ENCODE measurements around the gene SEC24D. TPM values are rescaled to one million over a fixed set of nuclear protein-coding genes. Genes with fewer than 3 reads are reported as not detected.
A peak's percentile ranks its signal among the peaks of the same experiment; 100 is the strongest.

SEC24D gene
- total RNA-seq, 1 experiment from 2014 or later = 63.1 TPM

GRCh38 chr4:118742050-118742449, 93.9 kb downstream of the SEC24D start (continued):
- TF ChIP-seq ZNF532 (CRISPR knock-in tag; IDR thresholded peaks at IDR 0.05; ENCODE audit: borderline replicate concordance) = no peak
- TF ChIP-seq GABPB1 (CRISPR knock-in tag; IDR thresholded peaks at IDR 0.05) = no peak

GRCh38 chr4:118741301-118741855, 94.5 kb downstream of the SEC24D start:
- CTCF ChIA-PET = interaction anchor here (0.7 to 1.5 kb wide), 3 partner anchors 34 to 318 kb away, joined by 3 to 10 read pairs (median 3); no protein-coding TSS in a partner anchor
- POLR2A ChIA-PET = no interaction called here
- Mint-ChIP-seq H3K9me3 (no peaks in the 10 kb centered on the region), H3K4me1 (peaks cover 9% of the 10 kb centered on the region), H3K27me3 (ENCODE audit: low read depth) (no peaks in the 10 kb centered on the region), H3K4me3 (no peak overlapping the region), H3K36me3 (peaks cover 58% of the 10 kb centered on the region), H3K27ac (no peak overlapping the region)
- DNase-seq (ENCODE audit: low spot score) (no peak), ATAC-seq (no peak)
- TF ChIP-seq CTCF (IDR thresholded peaks at IDR 0.05) (0 out of 2 replicates have a peak, but pooled peaks have one; percentile 4), NFYB (CRISPR knock-in tag; conservative IDR thresholded peaks at IDR 0.05; ENCODE audit: low read depth) (no peak), EMX1 (CRISPR knock-in tag; IDR thresholded peaks at IDR 0.05) (no peak)

- no peak overlapping the region for H3K4me3 Mint-ChIP-seq
- CTCF ChIA-PET = interaction anchor here (1.2 to 1.5 kb wide), 2 partner anchors 228 to 317 kb away, joined by 3 to 10 read pairs; no protein-coding TSS in a partner anchor
- no peaks in the 10 kb centered on the region for H3K27me3 Mint-ChIP-seq (ENCODE audit: low read depth)
- peaks cover 8% of the 10 kb centered on the region for H3K4me1 Mint-ChIP-seq
- TF ChIP-seq MLX (CRISPR knock-in tag; IDR thresholded peaks at IDR 0.05) (no peak), AFF4 (CRISPR knock-in tag; IDR thresholded peaks at IDR 0.05; ENCODE audit: borderline replicate concordance) (no peak), CDX4 (CRISPR knock-in tag; IDR thresholded peaks at IDR 0.05; ENCODE audit: borderline replicate concordance) (no peak), ATF1 (CRISPR knock-in tag; IDR thresholded peaks at IDR 0.05) (no peak), NFATC4 (CRISPR knock-in tag; IDR thresholded peaks at IDR 0.05) (no peak), CTCF (IDR thresholded peaks at IDR 0.05) (peak; percentile 17; the same call in 1 of the 2 replicates), E2F5 (CRISPR knock-in tag; IDR thresholded peaks at IDR 0.05) (no peak), ZNF425 (CRISPR knock-in tag; conservative IDR thresholded peaks at IDR 0.05) (no peak)
- POLR2A ChIA-PET = no interaction called here
- no peak overlapping the region for H3K27ac Mint-ChIP-seq
- H3K36me3 Mint-ChIP-seq = peaks cover 61% of the 10 kb centered on the region
- DNase-seq (ENCODE audit: low spot score) (no peak), ATAC-seq (no peak)
- H3K9me3 Mint-ChIP-seq = no peaks in the 10 kb centered on the region
Measured at GRCh38 chr4:118740869-118741268, 95.1 kb downstream of the SEC24D start.
